ENCODE results near the gene ESRRG.

DNA sequence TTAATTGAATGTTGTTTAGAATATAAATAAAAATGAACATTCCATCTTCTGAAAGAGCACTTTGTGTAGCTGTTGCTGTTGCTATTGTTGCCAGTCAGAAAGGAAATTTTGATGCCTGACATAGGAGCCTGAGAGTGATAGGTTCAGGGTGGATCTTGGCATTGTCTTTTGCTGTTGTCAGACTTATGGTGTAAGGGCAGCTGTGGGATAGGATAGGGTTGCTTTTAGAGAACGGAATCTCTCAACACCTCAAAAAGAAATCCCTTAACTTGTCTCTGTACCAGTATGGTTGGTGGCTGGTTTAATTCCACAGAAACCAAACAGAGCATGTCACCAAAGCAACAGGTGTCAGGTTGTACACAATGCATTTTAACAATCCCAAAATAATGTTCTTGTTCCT, 62.7 kb downstream of the ESRRG start:
- TF ChIP-seq, protein P1, sequence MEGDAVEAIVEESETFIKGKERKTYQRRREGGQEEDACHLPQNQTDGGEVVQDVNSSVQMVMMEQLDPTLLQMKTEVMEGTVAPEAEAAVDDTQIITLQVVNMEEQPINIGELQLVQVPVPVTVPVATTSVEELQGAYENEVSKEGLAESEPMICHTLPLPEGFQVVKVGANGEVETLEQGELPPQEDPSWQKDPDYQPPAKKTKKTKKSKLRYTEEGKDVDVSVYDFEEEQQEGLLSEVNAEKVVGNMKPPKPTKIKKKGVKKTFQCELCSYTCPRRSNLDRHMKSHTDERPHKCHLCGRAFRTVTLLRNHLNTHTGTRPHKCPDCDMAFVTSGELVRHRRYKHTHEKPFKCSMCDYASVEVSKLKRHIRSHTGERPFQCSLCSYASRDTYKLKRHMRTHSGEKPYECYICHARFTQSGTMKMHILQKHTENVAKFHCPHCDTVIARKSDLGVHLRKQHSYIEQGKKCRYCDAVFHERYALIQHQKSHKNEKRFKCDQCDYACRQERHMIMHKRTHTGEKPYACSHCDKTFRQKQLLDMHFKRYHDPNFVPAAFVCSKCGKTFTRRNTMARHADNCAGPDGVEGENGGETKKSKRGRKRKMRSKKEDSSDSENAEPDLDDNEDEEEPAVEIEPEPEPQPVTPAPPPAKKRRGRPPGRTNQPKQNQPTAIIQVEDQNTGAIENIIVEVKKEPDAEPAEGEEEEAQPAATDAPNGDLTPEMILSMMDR (IDR thresholded peaks at IDR 0.05; ENCODE audit: low read length) = no peak
- TF ChIP-seq EZH2 (optimal IDR thresholded peaks at IDR 0.05; ENCODE audit: low read depth, low read length) (no peak), EZH2phosphoT487 (IDR thresholded peaks at IDR 0.05; ENCODE audit: low read length) (no peak)

Measured in MM.1S (cell line).